Neuronal stem cell (in vitro differentiated cells): Measurements from ENCODE around the gene OSBPL3.

Experiments
- DNase-seq: peaks from one replicate; pipeline ENCODE4 v3.0.0-alpha.2; 2013; ENCODE audit warnings: low spot score
- H2AFZ ChIP-seq: one replicate; pipeline ENCODE4 v1.6.1; 2013; ENCODE audit warnings: mild to moderate bottlenecking, low read length, inconsistent platforms
- H2AK5ac ChIP-seq: 2 replicates; pipeline ENCODE4 v1.6.1; 2013; ENCODE audit warnings: low read depth, mild to moderate bottlenecking, inconsistent platforms, low read length, moderate library complexity, mixed read lengths
- H2BK120ac ChIP-seq: 2 replicates; pipeline ENCODE4 v1.6.1; 2013; ENCODE audit warnings: low read depth, mild to moderate bottlenecking, inconsistent platforms, low read length, moderate library complexity, mixed read lengths
- H2BK12ac ChIP-seq: one replicate; pipeline ENCODE4 v1.6.1; 2013; ENCODE audit warnings: low read length, inconsistent platforms
- H2BK15ac ChIP-seq: 2 replicates; pipeline ENCODE4 v1.6.1; 2013; ENCODE audit warnings: mild to moderate bottlenecking, low read length, inconsistent platforms, mixed read lengths
- H2BK5ac ChIP-seq: one replicate; pipeline ENCODE4 v1.6.1; 2013; ENCODE audit warnings: inconsistent platforms, mild to moderate bottlenecking, low read length, moderate library complexity
- H3K14ac ChIP-seq: one replicate; pipeline ENCODE4 v1.6.1; 2013; ENCODE audit warnings: low read length, inconsistent platforms
- H3K18ac ChIP-seq: 2 replicates; pipeline ENCODE4 v1.6.1; 2013; ENCODE audit warnings: low read length, inconsistent platforms
- H3K23ac ChIP-seq: 2 replicates; pipeline ENCODE4 v1.6.1; 2013; ENCODE audit warnings: low read depth, mild to moderate bottlenecking, mixed read lengths, low read length, inconsistent platforms; ENCODE audit not compliant: poor library complexity
- H3K27ac ChIP-seq: replicated peaks from 3 replicates; pipeline ENCODE4 v1.5.1; 2013; ENCODE audit warnings: low read length, inconsistent platforms
- H3K27me3 ChIP-seq, 3 experiments: 2 replicates each; pipeline ENCODE4 v1.6.1; 2013; ENCODE audit warnings: low read length in 3 of 3, mild to moderate bottlenecking in 2 of 3, inconsistent platforms in 1 of 3, low read depth in 1 of 3, mixed read lengths in 1 of 3, moderate library complexity in 1 of 3; ENCODE audit not compliant: control insufficient read depth in 3 of 3, insufficient read depth in 3 of 3
- H3K36me3 ChIP-seq, 2 donors: replicated peaks in 1 of 2; 2 replicates each; pipeline ENCODE4 v1.6.1; 2013; ENCODE audit warnings: low read length in 2 of 2; ENCODE audit not compliant: control insufficient read depth in 2 of 2, insufficient read depth in 2 of 2
- H3K4ac ChIP-seq: 2 replicates; pipeline ENCODE4 v1.6.1; 2013; ENCODE audit warnings: inconsistent platforms, mild to moderate bottlenecking, low read length, moderate library complexity
- H3K4me1 ChIP-seq, 2 donors: 1 replicate in 1 of 2; 2 replicates in 1 of 2; pipeline ENCODE4 v1.6.1; 2013; ENCODE audit warnings: low read length in 2 of 2, low read depth in 1 of 2; ENCODE audit not compliant: control insufficient read depth in 2 of 2, insufficient read depth in 1 of 2
- H3K4me2 ChIP-seq: one replicate; pipeline ENCODE4 v1.6.1; 2013; ENCODE audit warnings: mild to moderate bottlenecking, low read length, inconsistent platforms; ENCODE audit not compliant: insufficient read depth, poor library complexity, severe bottlenecking
- H3K4me3 ChIP-seq, 2 donors: 2 replicates each; pipeline ENCODE4 v1.5.1; 2013; ENCODE audit warnings: low read length in 2 of 2, mild to moderate bottlenecking in 2 of 2, inconsistent platforms in 1 of 2, moderate library complexity in 1 of 2
- H3K79me1 ChIP-seq: one replicate; pipeline ENCODE4 v1.6.1; 2013; ENCODE audit warnings: low read depth, mild to moderate bottlenecking, inconsistent platforms, low read length, moderate library complexity
- H3K9ac ChIP-seq: one replicate; pipeline ENCODE4 v1.6.1; 2013; ENCODE audit warnings: mild to moderate bottlenecking, low read depth, low read length, inconsistent platforms; ENCODE audit not compliant: poor library complexity
- H3K9me3 ChIP-seq, 2 donors: replicated peaks in 1 of 2; 2 replicates each; pipeline versions ENCODE3 to v1.6.1; 2013; ENCODE audit warnings: low read length in 2 of 2, mild to moderate bottlenecking in 2 of 2, inconsistent platforms in 1 of 2, low read depth in 1 of 2, mixed read lengths in 1 of 2, moderate library complexity in 1 of 2; ENCODE audit not compliant: control insufficient read depth in 2 of 2, insufficient read depth in 1 of 2
- H4K8ac ChIP-seq: one replicate; pipeline ENCODE4 v1.6.1; 2013; ENCODE audit warnings: low read depth, mild to moderate bottlenecking, inconsistent platforms, low read length, moderate library complexity
- H4K91ac ChIP-seq: one replicate; pipeline ENCODE4 v1.6.1; 2013; ENCODE audit warnings: low read length, low read depth, mild to moderate bottlenecking, inconsistent platforms; ENCODE audit not compliant: poor library complexity
- WGBS, 2 donors: extraction: QIAGEN DNeasy Blood & Tissue Kit; methylation state at CpG; one replicate each; pipeline ENCODE4 v1.1.7; 2013; ENCODE audit warnings: missing lambda C conversion rate in 2 of 2, mixed read lengths in 1 of 2; ENCODE audit not compliant: insufficient read length in 2 of 2, insufficient replicate concordance in 1 of 2; ENCODE audit errors: extremely low coverage in 2 of 2; 5-methylcytosine and 5-hydroxymethylcytosine counted together

Gene OSBPL3

GRCh38 chr7:24864214-24864817, 115.7 kb downstream of the OSBPL3 start:
- no peak overlapping the region for H4K91ac ChIP-seq
- peaks cover 0 to 14% of the 10 kb centered on the region in 2 donors for H3K9me3 ChIP-seq
- no peak overlapping the region for H2BK15ac ChIP-seq
- DNase-seq = no peak
- H2BK12ac ChIP-seq = no peak overlapping the region
- H3K27me3 ChIP-seq = no peaks in the 10 kb centered on the region
- no peak overlapping the region for H2BK120ac ChIP-seq
- no peak overlapping the region for H3K4me3 ChIP-seq
- no peak overlapping the region for H3K27ac ChIP-seq
- H3K4me1 ChIP-seq = no peaks in the 10 kb centered on the region
- H2BK5ac ChIP-seq = no peak overlapping the region
- no peaks in the 10 kb centered on the region for H3K79me1 ChIP-seq
- H3K14ac ChIP-seq = no peak overlapping the region
- no peak overlapping the region for H3K23ac ChIP-seq
- H2AFZ ChIP-seq = no peak overlapping the region
- H3K18ac ChIP-seq = no peak overlapping the region
- H3K4me2 ChIP-seq = no peak overlapping the region
- no CpG with 5 or more reads among the region's 6 CpGs for WGBS, 2 donors
- no peak overlapping the region for H2AK5ac ChIP-seq
- no peak overlapping the region for H3K9ac ChIP-seq
- no peak overlapping the region for H3K4ac ChIP-seq
- H3K36me3 ChIP-seq = peaks cover 0 to 89% of the 10 kb centered on the region in 2 donors
- no peak overlapping the region for H4K8ac ChIP-seq

- Histone ChIP-seq H2BK5ac (no peak overlapping the region), H2BK15ac (no peak overlapping the region), H3K4ac (no peak overlapping the region), H3K27ac (no peak overlapping the region), H3K9me3 (peaks cover 0 to 14% of the 10 kb centered on the region in 2 donors), H3K14ac (no peak overlapping the region), H2AK5ac (no peak overlapping the region), H3K23ac (no peak overlapping the region), H3K4me2 (no peak overlapping the region), H4K8ac (no peak overlapping the region), H3K4me1 (peaks cover 0 to 3% of the 10 kb centered on the region in 2 donors), H3K4me3 (no peak overlapping the region), H2BK12ac (no peak overlapping the region), H2AFZ (no peak overlapping the region), H4K91ac (no peak overlapping the region), H3K27me3 (no peaks in the 10 kb centered on the region), H3K79me1 (no peaks in the 10 kb centered on the region), H2BK120ac (no peak overlapping the region), H3K9ac (no peak overlapping the region), H3K18ac (no peak overlapping the region), H3K36me3 (peaks cover 0 to 83% of the 10 kb centered on the region in 2 donors)
- DNase-seq = no peak
Observed at GRCh38 chr7:24863626-24864025, 116.4 kb downstream of the OSBPL3 start.

- no peak overlapping the region for H4K91ac ChIP-seq
- no peak overlapping the region for H2BK120ac ChIP-seq
- no peak for DNase-seq
- no peak overlapping the region for H4K8ac ChIP-seq
- H2BK15ac ChIP-seq = no peak overlapping the region
- H3K79me1 ChIP-seq = no peaks in the 10 kb centered on the region
- H3K4me1 ChIP-seq = peaks cover 0 to 9% of the 10 kb centered on the region in 2 donors
- H2BK5ac ChIP-seq = no peak overlapping the region
- no peak overlapping the region for H2AK5ac ChIP-seq
- WGBS, 2 donors = no CpG with 5 or more reads among the region's 1 CpG
- H3K36me3 ChIP-seq = peaks cover 0 to 77% of the 10 kb centered on the region in 2 donors
- peaks cover 0 to 14% of the 10 kb centered on the region in 2 donors for H3K9me3 ChIP-seq
- no peak overlapping the region for H3K4ac ChIP-seq
- peak overlapping the region in 1 of 2 donors; percentile 18 for H3K4me3 ChIP-seq
- no peak overlapping the region for H3K14ac ChIP-seq
- H3K23ac ChIP-seq = no peak overlapping the region
- no peak overlapping the region for H3K27ac ChIP-seq
- no peak overlapping the region for H2AFZ ChIP-seq
- H3K27me3 ChIP-seq = no peaks in the 10 kb centered on the region
- no peak overlapping the region for H3K9ac ChIP-seq
- no peak overlapping the region for H2BK12ac ChIP-seq
- H3K4me2 ChIP-seq = no peak overlapping the region
- H3K18ac ChIP-seq = no peak overlapping the region
Observed at GRCh38 chr7:24862461-24862860, 117.5 kb downstream of the OSBPL3 start.

- Histone ChIP-seq H3K4me3 (no peak overlapping the region), H2AK5ac (no peak overlapping the region), H3K27ac (no peak overlapping the region), H3K9ac (no peak overlapping the region), H3K79me1 (no peaks in the 10 kb centered on the region), H3K23ac (no peak overlapping the region), H3K4me1 (peaks cover 0 to 9% of the 10 kb centered on the region in 2 donors), H2BK5ac (no peak overlapping the region), H2BK120ac (no peak overlapping the region), H3K9me3 (peaks cover 0 to 14% of the 10 kb centered on the region in 2 donors), H3K4me2 (no peak overlapping the region), H2AFZ (no peak overlapping the region), H2BK15ac (no peak overlapping the region), H3K18ac (no peak overlapping the region), H4K8ac (no peak overlapping the region), H2BK12ac (no peak overlapping the region), H3K36me3 (peaks cover 0 to 81% of the 10 kb centered on the region in 2 donors), H3K4ac (no peak overlapping the region), H3K14ac (no peak overlapping the region), H4K91ac (no peak overlapping the region), H3K27me3 (no peaks in the 10 kb centered on the region)
- no peak for DNase-seq
Observed at GRCh38 chr7:24861336-24861735, 118.6 kb downstream of the OSBPL3 start.
